ENCODE data around the gene CUL4A. TPM values are rescaled to one million over a fixed set of nuclear protein-coding genes. Genes with fewer than 3 reads are reported as not detected.

Gene CUL4A
- total RNA-seq, 1 donor from 2014 or later, result 122 TPM

DNA sequence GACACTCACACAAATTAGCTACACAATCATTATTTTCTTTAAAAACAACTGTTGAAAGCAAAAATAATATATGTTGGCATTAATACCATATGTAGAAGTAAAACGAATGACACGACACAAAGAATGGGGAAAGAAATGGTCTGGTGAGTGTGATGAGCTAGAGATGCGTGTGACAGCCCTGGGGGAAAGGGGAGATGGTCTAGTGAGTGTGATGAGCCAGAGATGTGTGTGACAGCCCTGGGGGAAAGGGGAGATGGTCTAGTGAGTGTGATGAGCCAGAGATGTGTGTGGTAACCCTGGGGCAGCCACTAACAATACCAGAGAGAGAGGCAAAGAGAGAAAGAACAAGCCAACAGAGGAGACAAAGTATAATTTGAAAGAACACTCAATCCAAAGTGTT lies 65.3 kb downstream of the CUL4A start:
- peaks cover 10% of the 10 kb centered on the region for H3K36me3 ChIP-seq
- intact Hi-C loops (cut with micrococcal nuclease), result no loop called here
- H3K27ac ChIP-seq (replicated peaks), result no peak overlapping the region

DNA sequence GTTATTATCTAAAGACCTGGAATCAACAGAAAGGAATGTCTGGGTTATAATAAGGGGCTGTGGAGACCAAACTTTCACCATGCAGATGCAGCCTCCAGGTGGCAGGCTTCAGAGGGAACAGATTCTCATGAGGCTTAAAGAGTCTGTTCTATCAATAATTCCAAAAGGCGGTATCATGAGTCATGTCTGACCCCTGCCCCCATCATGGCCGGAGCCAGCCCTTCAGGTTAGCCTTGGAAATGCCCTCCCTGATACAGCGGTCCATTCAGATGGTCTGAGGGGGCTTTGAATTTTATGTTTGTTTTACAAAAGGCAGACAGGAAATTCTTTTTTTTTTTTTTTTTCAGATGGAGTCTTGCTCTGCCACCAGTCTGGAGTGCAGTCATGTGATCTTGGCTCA lies 66.0 kb downstream of the CUL4A start:
- H3K4me1 ChIP-seq, result peaks cover 6% of the 10 kb centered on the region
- TF ChIP-seq, protein P1, sequence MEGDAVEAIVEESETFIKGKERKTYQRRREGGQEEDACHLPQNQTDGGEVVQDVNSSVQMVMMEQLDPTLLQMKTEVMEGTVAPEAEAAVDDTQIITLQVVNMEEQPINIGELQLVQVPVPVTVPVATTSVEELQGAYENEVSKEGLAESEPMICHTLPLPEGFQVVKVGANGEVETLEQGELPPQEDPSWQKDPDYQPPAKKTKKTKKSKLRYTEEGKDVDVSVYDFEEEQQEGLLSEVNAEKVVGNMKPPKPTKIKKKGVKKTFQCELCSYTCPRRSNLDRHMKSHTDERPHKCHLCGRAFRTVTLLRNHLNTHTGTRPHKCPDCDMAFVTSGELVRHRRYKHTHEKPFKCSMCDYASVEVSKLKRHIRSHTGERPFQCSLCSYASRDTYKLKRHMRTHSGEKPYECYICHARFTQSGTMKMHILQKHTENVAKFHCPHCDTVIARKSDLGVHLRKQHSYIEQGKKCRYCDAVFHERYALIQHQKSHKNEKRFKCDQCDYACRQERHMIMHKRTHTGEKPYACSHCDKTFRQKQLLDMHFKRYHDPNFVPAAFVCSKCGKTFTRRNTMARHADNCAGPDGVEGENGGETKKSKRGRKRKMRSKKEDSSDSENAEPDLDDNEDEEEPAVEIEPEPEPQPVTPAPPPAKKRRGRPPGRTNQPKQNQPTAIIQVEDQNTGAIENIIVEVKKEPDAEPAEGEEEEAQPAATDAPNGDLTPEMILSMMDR (IDR thresholded peaks at IDR 0.05; ENCODE audit: borderline replicate concordance), result peak; percentile 59
- H3K4me3 ChIP-seq, result no peak overlapping the region
- intact Hi-C loops (cut with micrococcal nuclease), result no loop called here
- no peak for DNase-seq
- H3K9me3 ChIP-seq (replicated peaks), result no peaks in the 10 kb centered on the region
- no peak overlapping the region for H3K27ac ChIP-seq (replicated peaks)
- no peaks in the 10 kb centered on the region for H3K27me3 ChIP-seq (ENCODE audit: low read depth)
- H3K36me3 ChIP-seq, result peaks cover 10% of the 10 kb centered on the region

More for the DNA sequence above, 65.3 kb downstream of the CUL4A start:
- no peaks in the 10 kb centered on the region for H3K9me3 ChIP-seq (replicated peaks)
- H3K4me3 ChIP-seq, result no peak overlapping the region
- TF ChIP-seq, protein P1 (IDR thresholded peaks at IDR 0.05; ENCODE audit: borderline replicate concordance), result no peak
- peaks cover 6% of the 10 kb centered on the region for H3K4me1 ChIP-seq
- no peaks in the 10 kb centered on the region for H3K27me3 ChIP-seq (ENCODE audit: low read depth)
- no peak for DNase-seq

- TF ChIP-seq, protein P1 (IDR thresholded peaks at IDR 0.05; ENCODE audit: borderline replicate concordance), result no peak
- no peak for DNase-seq
- no peak overlapping the region for H3K4me3 ChIP-seq
- no peaks in the 10 kb centered on the region for H3K9me3 ChIP-seq (replicated peaks)
- no peaks in the 10 kb centered on the region for H3K36me3 ChIP-seq
- H3K27ac ChIP-seq (replicated peaks), result no peak overlapping the region
- intact Hi-C loops (cut with micrococcal nuclease), result no loop called here
- H3K4me1 ChIP-seq, result peaks cover 6% of the 10 kb centered on the region
- H3K27me3 ChIP-seq (ENCODE audit: low read depth), result no peaks in the 10 kb centered on the region
Measured at GRCh38 chr13:113280126-113280525, 70.7 kb downstream of the CUL4A start.

- Histone ChIP-seq H3K4me1 (no peaks in the 10 kb centered on the region), H3K27me3 (ENCODE audit: low read depth) (peaks cover 25% of the 10 kb centered on the region), H3K36me3 (no peaks in the 10 kb centered on the region), H3K27ac (replicated peaks) (no peak overlapping the region), H3K9me3 (replicated peaks) (no peaks in the 10 kb centered on the region), H3K4me3 (no peak overlapping the region)
- intact Hi-C loops (cut with micrococcal nuclease), result no loop called here
- TF ChIP-seq, protein P1 (IDR thresholded peaks at IDR 0.05; ENCODE audit: borderline replicate concordance), result no peak
- no peak for DNase-seq
Measured at GRCh38 chr13:113283904-113284303, 74.5 kb downstream of the CUL4A start.

DNA sequence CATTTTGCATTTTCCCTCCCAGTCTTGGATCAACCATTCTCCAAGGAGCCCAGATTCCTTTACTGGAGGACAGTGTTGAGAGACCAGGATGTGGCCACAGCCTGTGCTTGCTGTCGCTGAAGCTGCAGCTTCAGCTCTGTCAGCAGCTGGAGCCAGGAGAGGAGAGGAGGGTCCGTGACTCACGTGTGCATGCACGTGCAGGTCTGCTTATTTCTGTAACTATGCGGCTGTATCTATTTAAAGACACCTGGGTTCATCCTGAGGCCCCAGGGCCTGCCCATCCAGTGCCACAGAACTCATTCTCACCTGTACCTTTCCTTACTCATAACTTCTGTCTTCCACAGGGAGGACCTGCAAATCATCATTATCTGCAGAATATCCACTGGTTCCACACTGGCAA lies 79.5 kb downstream of the CUL4A start:
- no peaks in the 10 kb centered on the region for H3K36me3 ChIP-seq
- H3K9me3 ChIP-seq (replicated peaks), result no peaks in the 10 kb centered on the region
- peaks cover 58% of the 10 kb centered on the region for H3K27me3 ChIP-seq (ENCODE audit: low read depth)
- no peak overlapping the region for H3K4me3 ChIP-seq
- H3K27ac ChIP-seq (replicated peaks), result no peak overlapping the region
- DNase-seq, result no peak
- intact Hi-C loops (cut with micrococcal nuclease), result no loop called here
- H3K4me1 ChIP-seq, result peaks cover 6% of the 10 kb centered on the region
- TF ChIP-seq, protein P1 (IDR thresholded peaks at IDR 0.05; ENCODE audit: borderline replicate concordance), result no peak

GRCh38 chr13:113291129-113291528 lies 81.7 kb downstream of the CUL4A start:
- Histone ChIP-seq H3K27ac (replicated peaks) (no peak overlapping the region), H3K36me3 (no peaks in the 10 kb centered on the region), H3K4me1 (peaks cover 11% of the 10 kb centered on the region), H3K9me3 (replicated peaks) (no peaks in the 10 kb centered on the region), H3K27me3 (ENCODE audit: low read depth) (peaks cover 56% of the 10 kb centered on the region), H3K4me3 (no peak overlapping the region)
- intact Hi-C loops (cut with micrococcal nuclease), result no loop called here
- no peak for DNase-seq
- TF ChIP-seq, protein P1 (IDR thresholded peaks at IDR 0.05; ENCODE audit: borderline replicate concordance), result no peak

All from left ventricle myocardium inferior (tissue), 1 donor.